GM12878 (cell line): ENCODE data around the gene SYPL1. TPM values are rescaled to one million over a fixed set of nuclear protein-coding genes. Genes with fewer than 3 reads are reported as not detected.

Source experiments
- ATAC-seq: fragments of 200-7000 bp; cut with Tn5 transposase; 3 replicates; pipeline ENCODE4 v1.9.1; 2020; ENCODE audit warnings: mild to moderate bottlenecking, moderate library complexity
- BruUV-seq: library from RNA; stranded (reverse); fragments of 400-500 nt; replicated peaks from 2 replicates; lab custom pipeline; 2021; lab: Mats Ljungman, UMichigan
- CTCF ChIA-PET: fragments of 300-600 bp; sonication (Branson Sonifier 250); formaldehyde crosslinking; extraction: SDS; loops from one replicate; lab custom pipeline; 2021; ENCODE audit warnings: inconsistent platforms; lab: Yijun Ruan, JAX
- POLR2A ChIA-PET: fragments of 350-600 bp; formaldehyde crosslinking; extraction: SDS; loops from one replicate; lab custom pipeline; 2021; ENCODE audit warnings: inconsistent platforms; lab: Charles Lee
- RAD21 ChIA-PET: fragments of 300-600 bp; sonication (Branson Sonifier 250); formaldehyde crosslinking; loops from one replicate; lab custom pipeline; 2023; ENCODE audit warnings: antibody characterized with exemption; ENCODE audit not compliant: unreplicated experiment; lab: Charles Lee
- SMC1A ChIA-PET: fragments of 300-600 bp; sonication (Branson Sonifier 250); formaldehyde crosslinking; loops from one replicate; lab custom pipeline; 2023; ENCODE audit not compliant: unreplicated experiment, uncharacterized antibody; lab: Charles Lee
- DNase-seq: peaks from one replicate; pipeline ENCODE4 v3.0.0-alpha.2; 2011; ENCODE audit warnings: low read depth, low spot score
- FAIRE-seq: peaks from 3 replicates; lab custom pipeline; 2011; peaks lifted over from hg19 to GRCh38; lab: Jason Lieb, UNC
- H2AFZ ChIP-seq: 2 replicates; pipeline ENCODE4 v1.6.0; 2011; ENCODE audit warnings: low read depth, low read length, control low read depth; ENCODE audit not compliant: control insufficient read depth
- H3K27ac ChIP-seq: 2 replicates; pipeline ENCODE4 v1.5.1; 2011; ENCODE audit warnings: control low read depth; ENCODE audit not compliant: control insufficient read depth, insufficient read depth
- H3K27me3 ChIP-seq, 2 experiments: replicated peaks in 1 of 2; 2 replicates each; pipeline versions ENCODE4 v1.6.0 to v1.6.1; 2011; ENCODE audit warnings: low read length in 1 of 2; ENCODE audit not compliant: control insufficient read depth in 2 of 2, insufficient read depth in 2 of 2
- H3K36me3 ChIP-seq, 2 experiments: 2 replicates each; pipeline ENCODE4 v1.5.1; 2011; ENCODE audit warnings: low read length in 1 of 2; ENCODE audit not compliant: control insufficient read depth in 2 of 2, insufficient read depth in 2 of 2
- H3K4me1 ChIP-seq: 2 replicates; pipeline ENCODE4 v1.6.1; 2011; ENCODE audit warnings: mild to moderate bottlenecking, low read length, moderate library complexity, mixed read lengths; ENCODE audit not compliant: control insufficient read depth, insufficient read depth
- H3K4me2 ChIP-seq: 2 replicates; pipeline ENCODE4 v1.6.0; 2011; ENCODE audit warnings: control low read depth; ENCODE audit not compliant: control insufficient read depth, insufficient read depth
- H3K4me3 ChIP-seq: fragments of 200-600 bp; sonication (generic); 2 replicates; pipeline ENCODE4 v1.5.1; 2016
- H3K79me2 ChIP-seq: 2 replicates; pipeline ENCODE4 v1.6.0; 2011; ENCODE audit warnings: low read length; ENCODE audit not compliant: control insufficient read depth, insufficient read depth
- H3K9ac ChIP-seq: 2 replicates; pipeline ENCODE4 v1.8.0; 2011; ENCODE audit warnings: low read length, control low read depth, mixed read lengths; ENCODE audit not compliant: control insufficient read depth, insufficient read depth
- H3K9me3 ChIP-seq: replicated peaks from 3 replicates; pipeline ENCODE4 v1.5.1; 2011; ENCODE audit warnings: mild to moderate bottlenecking, low read length; ENCODE audit not compliant: control insufficient read depth, insufficient read depth
- H4K20me1 ChIP-seq: 2 replicates; pipeline ENCODE4 v1.6.0; 2011; ENCODE audit not compliant: control insufficient read depth, insufficient read depth
- ATF7 ChIP-seq: fragments of 450-650 bp; IDR thresholded peaks from 2 replicates; pipeline ENCODE4 v1.6.1; 2016; ENCODE audit warnings: low read depth, mild to moderate bottlenecking
- BMI1 ChIP-seq: fragments of 450-650 bp; IDR thresholded peaks from 2 replicates; pipeline ENCODE4 v1.6.1; 2016; ENCODE audit warnings: mild to moderate bottlenecking, moderate library complexity, borderline replicate concordance
- E2F8 ChIP-seq: fragments of 450-650 bp; IDR thresholded peaks from 2 replicates; pipeline ENCODE4 v1.6.1; 2018; ENCODE audit warnings: mild to moderate bottlenecking, low read depth, moderate library complexity; ENCODE audit not compliant: partially characterized antibody
- EGR1 ChIP-seq, 2 experiments: IDR thresholded peaks; 1 replicate in 1 of 2; 2 replicates in 1 of 2; pipeline ENCODE4 v1.6.1; 2011 to 2012; ENCODE audit warnings: low read depth in 2 of 2, low read length in 2 of 2, borderline replicate concordance in 1 of 2, mild to moderate bottlenecking in 1 of 2, moderate library complexity in 1 of 2
- PBX3 ChIP-seq: IDR thresholded peaks from 2 replicates; pipeline ENCODE4 v1.6.1; 2011; ENCODE audit warnings: mild to moderate bottlenecking, low read depth, low read length, moderate library complexity; ENCODE audit not compliant: insufficient replicate concordance
- WGBS: methylation state at CpG from one replicate; pipeline ENCODE4 v1.1.6; 2016; ENCODE audit warnings: low lambda C conversion rate; ENCODE audit not compliant: insufficient replicate concordance, insufficient coverage; ENCODE audit errors: missing lambda C conversion rate; 5-methylcytosine and 5-hydroxymethylcytosine counted together
- in situ Hi-C: fragments of 300-500 bp; cut with MboI; formaldehyde crosslinking; loops from 9 replicates; pipeline ENCODE4 v1.14.3; 2018; ENCODE audit warnings: mixed read lengths
- intact Hi-C: fragments of 100-400 bp; cut with micrococcal nuclease; formaldehyde crosslinking; loops from one replicate; pipeline ENCODE4 v1.14.2; 2022; ENCODE audit not compliant: unreplicated experiment
- polyA plus RNA-seq, 11 experiments: library from polyadenylated mRNA; depleted of rRNA in 4 of 11; unstranded in 6 of 11; stranded (reverse) in 5 of 11; fragments of >200 nt; fragmentation: Nextera tagmentation in 4 of 11; fragmentation: Illumina TruSeq in 1 of 11; extraction: Ambion mirVana in 4 of 11; extraction: Trizol in 1 of 11; gene quantifications; 1 replicate in 1 of 11; 2 replicates in 10 of 11; pipeline versions ENCODE4 v1.2.1 to v1.2.3, GENCODE V29; 2011 to 2016; ENCODE audit warnings: inconsistent platforms in 2 of 11, missing spikeins in 2 of 11, low read depth in 1 of 11
- total RNA-seq, 4 experiments: library from RNA; depleted of rRNA in 3 of 4; stranded (reverse); fragments of >200 nt in 3 of 4; fragmentation: Illumina TruSeq in 1 of 4; extraction: Trizol in 1 of 4; gene quantifications; 2 replicates each; pipeline versions ENCODE4 v1.2.1 to v1.2.3, GENCODE V29; 2013 to 2021

Gene SYPL1
- total and polyA plus RNA-seq, 10 of the 15 experiments (the other 5 are each of a cell fraction or from before 2014, with no cell fraction given): 34.5 to 177 (median 87.3) TPM

DNA sequence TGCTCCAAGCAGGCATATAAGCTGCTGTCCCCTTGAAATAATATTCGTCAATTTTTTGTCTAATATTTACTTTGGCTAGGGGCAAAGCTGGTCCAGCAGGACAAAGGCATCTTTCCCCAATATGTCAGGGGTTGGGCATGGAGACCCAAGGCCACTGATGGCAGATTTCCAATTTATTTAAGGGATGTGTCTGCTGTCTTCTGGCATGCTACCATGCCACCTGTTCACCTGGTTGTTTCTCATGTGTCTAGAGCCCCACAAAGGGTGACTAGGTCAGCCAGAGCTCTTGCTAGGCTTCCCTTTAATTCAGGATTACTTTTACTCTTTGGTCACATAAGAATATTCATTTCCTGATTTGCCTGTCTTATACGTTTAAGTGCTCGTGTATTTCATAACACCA lies 22.1 kb upstream of the SYPL1 start (continued):
- TF ChIP-seq E2F8: no peak

GRCh38 chr7:106129291-106129690 lies 17.2 kb upstream of the SYPL1 start:
- POLR2A ChIA-PET: no interaction called here
- DNase-seq: no peak
- SMC1A ChIA-PET: no interaction called here
- intact Hi-C loops (no loop called here), in situ Hi-C loops (no loop called here)
- WGBS: 91% methylated on average over 3 of the region's 3 CpGs
- TF ChIP-seq ATF7 (no peak), BMI1 (no peak), PBX3 (no peak), EGR1 (IDR thresholded peaks at IDR 0.05; ENCODE audit: borderline replicate concordance in 1 of 2, low read depth in 2 of 2, low read length in 2 of 2) (no peak)
- Histone ChIP-seq H3K4me1 (no peaks in the 10 kb centered on the region), H3K4me3 (no peak overlapping the region), H4K20me1 (no peaks in the 10 kb centered on the region), H3K27me3 (peaks cover 0 to 4% of the 10 kb centered on the region in 2 experiments; a peak in 2 of 4 replicates), H3K79me2 (no peaks in the 10 kb centered on the region), H2AFZ (no peak overlapping the region), H3K9ac (no peak overlapping the region), H3K4me2 (no peak overlapping the region), H3K27ac (no peak overlapping the region), H3K36me3 (no peaks in the 10 kb centered on the region), H3K9me3 (no peaks in the 10 kb centered on the region)
- CTCF ChIA-PET: no interaction called here
- RAD21 ChIA-PET: interaction anchor here (0.7 kb wide), 1 partner anchor 71 kb away, joined by 3 read pairs; no protein-coding TSS in a partner anchor
- ATAC-seq: no peak
- no TSS peak for BruUV-seq
- no peak for FAIRE-seq
